ENCODE results near the gene NANOS2.

NANOS2 gene

DNA sequence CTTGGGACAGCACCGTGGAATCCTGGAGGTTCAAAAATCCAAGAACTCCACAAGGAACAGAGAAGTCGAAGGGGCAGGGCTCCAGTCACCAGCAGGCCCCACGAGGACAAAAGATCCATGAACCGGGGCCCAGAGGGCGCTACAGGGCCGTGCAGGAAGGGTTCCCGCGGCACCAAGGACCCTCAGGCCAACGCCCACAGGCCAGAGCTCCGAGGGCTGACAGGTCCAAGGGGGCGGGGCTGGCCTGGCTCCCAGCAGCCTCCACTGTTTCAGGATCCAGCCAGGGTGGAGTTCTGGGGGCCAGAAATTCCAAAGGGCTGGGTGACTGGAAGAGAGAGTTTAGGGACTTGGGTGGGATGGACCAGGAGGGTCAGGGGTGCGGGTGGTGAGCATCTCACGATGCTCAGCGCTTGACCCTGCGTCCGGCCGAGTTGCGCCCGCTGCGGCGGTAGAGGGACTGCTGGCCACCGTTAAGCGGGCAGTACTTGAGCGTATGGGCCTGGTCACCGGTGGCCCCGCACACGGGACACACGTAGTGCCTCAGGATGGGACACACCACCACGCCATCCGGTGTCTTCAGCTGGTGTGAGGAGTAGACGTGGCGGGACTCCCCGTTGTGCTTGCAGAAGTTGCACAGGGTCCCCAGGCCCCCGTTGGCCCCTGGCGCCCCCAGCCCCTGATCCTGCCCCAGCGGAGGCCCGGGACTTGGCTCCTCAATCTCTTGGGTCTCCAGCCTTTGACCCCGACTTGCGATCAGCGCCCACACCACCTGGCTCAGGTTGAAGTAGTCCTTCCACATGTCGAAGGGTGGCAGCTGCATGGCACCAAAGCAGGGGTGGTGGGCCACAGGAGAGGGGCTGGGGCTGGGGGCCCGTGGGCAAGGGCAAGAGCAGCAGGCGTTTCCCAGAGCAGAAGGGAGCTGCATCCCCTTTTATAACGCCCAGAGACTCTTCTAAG, at the start of gene NANOS2:
TSS of gene NANOS2 (minus strand) at position 905 of the 957 bp plus-strand sequence. CDS start at position 820, 85 bp downstream.
- no peak for DNase-seq

DNA sequence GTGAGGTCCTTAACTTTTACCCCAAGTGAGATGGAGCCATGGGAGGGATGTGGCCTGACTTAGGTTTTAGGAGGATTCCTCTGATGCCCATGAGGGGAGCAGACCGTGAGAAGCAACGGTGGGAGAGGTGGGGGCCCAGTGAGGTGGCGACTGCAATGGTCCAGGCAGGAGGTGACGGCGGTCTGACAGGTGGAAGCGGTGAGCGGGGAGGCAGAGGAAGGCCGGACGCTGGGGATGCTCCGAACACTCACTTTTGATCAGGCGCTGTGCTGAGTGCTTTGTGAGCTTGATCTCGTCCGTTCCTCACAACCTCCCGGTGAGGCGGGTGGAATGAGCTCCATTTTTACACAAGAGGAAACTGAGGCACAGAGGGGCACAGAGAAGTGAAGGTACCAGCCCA, 47.4 kb upstream of the NANOS2 start:
- DNase-seq, result no peak

DNA sequence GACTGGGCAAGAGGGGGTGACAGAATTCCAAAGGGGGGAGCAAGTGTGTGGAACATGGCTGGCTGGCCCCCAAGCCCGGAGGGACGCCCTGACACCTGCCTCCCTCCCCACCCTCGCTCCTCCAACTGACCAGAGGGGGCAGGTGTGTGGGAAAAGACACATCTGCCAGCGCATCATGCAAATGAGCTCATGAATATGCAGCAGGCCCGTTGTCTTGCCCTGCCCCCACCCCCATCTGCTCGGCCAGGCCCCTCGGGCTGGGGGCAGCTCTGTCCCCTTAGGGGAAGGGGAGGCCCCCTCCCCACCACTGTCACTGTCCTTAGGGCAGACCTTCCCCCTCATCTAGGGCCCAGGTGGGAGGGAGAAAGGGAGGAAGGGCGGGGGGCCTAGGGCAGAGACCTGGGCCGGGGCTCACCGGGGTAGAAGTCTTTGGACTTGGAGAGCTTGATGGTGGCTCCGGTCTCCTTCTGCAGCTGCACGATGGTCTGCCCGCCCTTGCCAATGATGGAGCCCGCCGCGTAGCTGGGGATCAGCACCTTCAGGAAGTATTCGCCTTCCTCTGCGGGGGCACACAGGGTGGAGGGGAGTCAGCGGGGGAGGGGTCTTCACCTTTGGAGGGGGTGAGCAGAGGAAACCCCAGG, 46.1 kb upstream of the NANOS2 start:
- DNase-seq, result no peak

DNA sequence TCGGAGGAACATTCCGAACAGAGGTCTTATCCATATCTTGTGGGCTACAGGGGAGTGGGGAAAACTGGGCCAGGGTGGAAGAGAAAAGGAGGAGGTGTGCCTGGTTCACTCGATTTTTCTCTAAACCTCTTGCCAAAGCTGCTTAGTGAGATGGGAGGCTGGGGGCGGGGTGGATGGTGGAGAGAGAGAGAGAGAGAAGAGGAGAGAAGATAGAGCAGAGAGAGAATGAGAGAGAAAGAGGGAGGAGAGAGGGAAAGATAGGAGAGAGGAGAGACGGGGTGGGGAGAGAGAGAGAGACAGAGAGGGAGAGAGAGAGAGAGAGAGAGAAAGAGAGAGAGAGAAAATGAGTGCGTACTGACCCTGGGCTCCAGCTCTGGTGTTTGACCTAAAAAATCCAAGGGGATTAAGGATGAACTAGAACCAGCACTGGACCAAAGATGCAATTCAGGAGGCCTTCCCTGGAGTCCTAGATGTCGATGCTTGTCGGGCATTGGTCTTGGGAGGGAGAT, 45.0 kb upstream of the NANOS2 start:
- DNase-seq, result no peak

DNA sequence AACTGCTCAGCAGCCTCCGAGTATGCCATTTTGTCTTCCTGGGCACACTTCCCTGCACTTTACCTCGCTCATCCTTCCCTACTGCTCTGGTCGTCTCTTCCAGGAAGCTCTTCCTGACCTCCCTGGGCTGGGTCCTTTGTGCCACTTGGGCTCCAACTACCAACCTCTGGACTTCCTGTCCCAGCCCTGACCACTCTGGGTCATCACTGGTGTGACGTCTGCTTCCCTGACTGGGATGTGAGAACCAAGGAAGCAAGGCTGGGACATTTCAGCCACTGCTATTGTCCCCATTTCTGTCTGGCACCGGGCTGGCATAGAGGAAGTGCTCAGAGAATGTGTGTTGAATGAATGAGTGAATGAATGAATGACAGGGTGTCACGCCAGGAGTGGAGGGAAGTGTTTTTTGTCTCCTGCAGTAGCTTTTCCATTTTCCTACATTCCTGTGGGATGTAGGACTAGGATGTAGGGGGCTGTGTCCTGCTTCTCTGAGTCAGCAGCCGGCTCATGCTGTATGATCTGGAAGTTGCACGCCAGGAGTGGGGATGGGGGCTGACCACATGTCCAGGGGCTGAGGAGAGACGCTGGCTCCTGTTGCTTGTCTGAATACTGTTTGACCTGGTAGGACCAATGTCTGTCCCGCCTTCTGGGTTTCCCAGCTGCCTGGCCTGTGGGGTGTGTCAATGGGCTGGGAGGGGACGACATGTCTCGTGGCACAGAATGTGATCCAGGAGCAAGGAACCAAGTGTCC, 44.4 kb upstream of the NANOS2 start:
- DNase-seq, result no peak

DNA sequence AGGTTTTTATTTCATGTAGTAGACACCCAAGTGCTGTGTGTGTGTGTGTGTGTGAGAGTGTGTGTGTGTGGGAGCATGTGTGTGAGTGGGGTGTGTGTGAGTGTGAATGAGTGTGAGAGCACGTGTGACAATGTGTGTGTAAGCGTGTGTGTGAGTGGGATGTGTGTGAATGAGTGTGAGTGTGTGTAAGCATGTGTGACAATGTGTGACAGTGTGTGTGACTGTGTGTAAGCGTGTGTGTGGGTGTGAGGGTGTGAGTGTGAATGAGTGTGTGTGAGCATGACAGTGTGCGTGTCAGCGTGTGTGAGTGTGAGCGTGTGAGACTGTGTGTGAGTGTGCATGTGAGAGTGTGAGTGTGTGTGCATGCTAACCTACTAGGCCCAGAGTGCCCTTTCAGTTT, 43.7 kb upstream of the NANOS2 start:
- DNase-seq, result no peak

DNA sequence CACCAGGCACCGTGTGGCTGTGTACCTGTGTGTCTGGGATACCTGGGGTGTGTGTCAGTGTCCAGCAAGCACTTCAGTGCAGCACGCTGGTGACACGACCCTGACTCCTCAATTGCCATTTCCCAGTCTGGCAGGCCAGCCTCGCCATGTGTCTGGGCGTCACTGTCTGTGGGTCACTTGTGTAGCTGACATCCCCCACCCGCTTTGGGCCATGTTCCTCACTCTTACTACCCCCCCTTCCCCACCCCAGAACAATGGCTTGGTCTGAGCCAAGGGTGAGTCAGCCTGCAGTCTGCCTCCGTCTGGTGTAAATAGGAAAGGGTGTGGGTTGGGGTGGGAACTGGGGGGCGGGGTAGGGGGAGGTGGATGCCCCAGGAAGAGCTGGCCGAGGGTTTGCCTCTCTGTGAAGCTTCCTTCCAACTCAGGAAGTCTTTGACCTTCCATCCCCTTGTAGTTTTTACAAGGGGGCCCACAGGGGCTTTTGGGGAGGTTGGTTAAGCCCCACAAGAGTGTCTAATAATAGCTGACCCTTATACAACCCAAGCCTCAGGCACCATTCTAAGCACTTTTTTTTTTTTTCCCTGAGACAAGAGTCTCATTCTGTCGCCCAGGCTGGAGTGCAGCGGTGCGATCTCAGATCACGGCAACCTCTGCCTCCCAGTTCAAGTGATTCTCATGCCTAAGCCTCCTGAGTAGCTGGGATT, 41.5 kb upstream of the NANOS2 start:
- DNase-seq, result no peak

DNA sequence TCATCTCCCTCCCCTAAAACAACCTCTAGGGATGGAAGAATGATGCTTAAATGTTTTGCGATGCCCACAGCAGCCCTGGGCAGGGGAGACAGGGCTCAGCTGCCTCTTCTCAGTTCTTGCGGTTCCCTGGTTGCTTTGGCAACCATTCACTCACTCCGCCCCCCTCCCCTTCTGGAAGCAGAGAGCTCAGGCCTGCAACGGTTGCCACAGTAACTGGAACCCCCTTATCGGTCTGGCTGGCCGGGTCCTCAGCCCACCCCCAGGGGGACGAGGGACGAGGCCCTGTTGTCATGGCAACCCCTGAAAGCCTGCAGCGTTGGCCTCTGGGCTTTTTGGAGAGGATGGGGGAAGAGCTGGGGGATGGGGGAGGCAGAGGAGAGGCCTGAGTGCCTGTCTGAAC, 39.6 kb upstream of the NANOS2 start:
- DNase-seq, result no peak

DNA sequence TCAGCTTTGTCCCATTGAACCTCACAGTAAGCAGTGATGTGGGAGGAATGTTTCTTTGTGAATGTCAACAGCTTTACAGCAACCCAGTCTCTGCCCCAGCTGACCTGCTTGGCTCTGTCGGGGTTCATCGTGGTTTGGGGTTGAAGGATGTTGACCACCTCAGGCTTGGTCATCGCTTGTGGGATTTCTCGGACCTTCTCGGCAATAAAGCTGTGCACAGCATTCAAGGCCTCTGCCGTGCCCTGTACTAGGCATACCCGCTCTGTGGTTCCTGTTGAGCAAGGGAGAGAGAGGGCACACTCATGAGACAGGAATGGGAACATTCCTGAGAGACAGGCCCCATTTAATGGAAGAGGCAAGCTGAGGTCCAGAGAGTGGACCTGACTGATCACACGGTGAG, 39.1 kb upstream of the NANOS2 start:
- DNase-seq, result no peak

DNA sequence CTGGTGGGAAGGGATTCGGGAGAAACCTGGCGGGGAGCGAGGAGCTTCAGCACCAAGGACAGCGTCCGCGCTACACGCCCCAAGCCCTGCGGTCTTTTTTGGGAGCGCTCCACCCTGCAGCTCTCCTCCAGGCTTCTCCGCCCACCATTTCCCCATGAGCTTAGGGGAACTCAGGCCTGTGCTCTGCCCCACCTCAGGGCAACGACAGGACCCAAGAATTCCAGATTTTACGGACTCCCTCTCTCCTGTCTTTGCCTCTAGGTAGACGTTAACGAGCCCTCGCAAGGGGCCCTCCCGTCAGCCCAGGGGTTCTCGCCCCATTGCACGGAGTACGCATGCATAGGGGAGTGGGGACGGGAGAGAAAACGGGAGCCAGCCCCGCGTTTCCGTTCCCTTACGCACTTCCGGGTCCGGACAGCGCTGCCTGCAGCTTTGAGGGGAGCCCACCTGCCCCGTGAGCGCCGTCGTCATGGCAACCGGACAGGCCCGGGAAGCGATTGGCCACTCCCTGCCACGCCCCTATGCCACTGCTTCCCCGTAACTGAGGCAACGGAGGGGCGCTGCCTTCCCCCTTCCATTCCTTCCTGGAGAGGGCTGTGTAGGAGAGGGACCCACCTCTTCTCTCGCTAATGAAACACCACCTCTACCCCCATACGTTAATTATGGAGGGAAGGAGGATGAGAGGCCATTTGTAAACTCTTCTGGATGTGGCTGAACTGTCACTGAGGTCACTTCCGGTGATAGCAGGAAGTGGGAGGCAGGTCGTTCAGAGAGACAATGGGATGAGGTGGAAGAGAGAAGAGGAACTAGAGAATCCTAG, 38.3 kb upstream of the NANOS2 start:
- peak; percentile 29 to 53 for DNase-seq

DNA sequence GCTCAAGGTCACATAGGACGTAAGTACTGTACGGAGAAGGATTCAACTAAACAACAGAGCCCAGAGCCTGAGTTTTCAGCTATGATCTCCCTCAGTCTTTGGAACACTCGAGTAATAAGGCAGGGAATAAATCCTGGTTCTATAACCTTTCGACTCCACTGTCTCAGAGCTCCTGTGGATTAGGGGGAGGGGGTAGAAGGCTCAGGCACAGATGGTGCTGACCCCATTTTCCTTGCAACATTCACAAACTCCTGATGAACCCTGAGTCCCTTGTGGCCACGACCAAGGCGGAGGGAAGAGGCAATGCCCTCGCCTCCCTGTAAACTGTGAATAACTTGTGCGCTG, 37.7 kb upstream of the NANOS2 start:
- DNase-seq, result no peak

DNA sequence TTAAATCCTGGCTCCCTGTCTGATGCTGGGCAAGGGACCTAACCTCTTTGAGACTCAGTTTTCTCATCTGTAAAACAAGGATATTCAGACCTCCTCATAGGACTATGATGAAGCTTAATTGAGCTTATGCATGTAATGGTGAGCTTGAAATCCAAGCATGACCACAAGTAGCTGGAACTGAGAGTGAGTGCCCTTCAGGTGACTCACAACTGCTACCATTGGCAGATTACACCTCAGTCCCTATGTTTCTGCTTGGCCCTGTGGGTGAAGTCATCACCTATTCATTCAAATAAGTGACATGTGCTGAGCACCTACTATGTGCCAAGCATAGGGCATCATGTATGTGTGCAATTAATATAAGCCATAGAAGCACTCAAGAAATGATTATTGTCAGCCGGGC, 33.3 kb upstream of the NANOS2 start:
- DNase-seq, result no peak

DNA sequence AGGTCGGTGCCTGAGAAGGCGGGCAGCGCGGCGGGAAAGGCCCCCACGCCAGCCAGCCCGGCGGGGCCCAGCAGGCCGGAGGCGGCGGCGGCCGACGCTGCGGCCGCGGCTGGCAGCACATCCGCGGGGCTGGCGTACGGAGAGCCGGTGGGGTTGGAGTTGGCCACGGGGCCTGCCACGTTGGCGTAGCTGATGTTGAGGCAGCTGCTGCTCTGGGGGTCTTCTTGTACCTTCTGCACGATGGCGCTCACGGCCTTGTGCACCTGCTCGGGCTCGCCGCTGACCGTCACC, 25.9 kb upstream of the NANOS2 start:
- no peak for DNase-seq

DNA sequence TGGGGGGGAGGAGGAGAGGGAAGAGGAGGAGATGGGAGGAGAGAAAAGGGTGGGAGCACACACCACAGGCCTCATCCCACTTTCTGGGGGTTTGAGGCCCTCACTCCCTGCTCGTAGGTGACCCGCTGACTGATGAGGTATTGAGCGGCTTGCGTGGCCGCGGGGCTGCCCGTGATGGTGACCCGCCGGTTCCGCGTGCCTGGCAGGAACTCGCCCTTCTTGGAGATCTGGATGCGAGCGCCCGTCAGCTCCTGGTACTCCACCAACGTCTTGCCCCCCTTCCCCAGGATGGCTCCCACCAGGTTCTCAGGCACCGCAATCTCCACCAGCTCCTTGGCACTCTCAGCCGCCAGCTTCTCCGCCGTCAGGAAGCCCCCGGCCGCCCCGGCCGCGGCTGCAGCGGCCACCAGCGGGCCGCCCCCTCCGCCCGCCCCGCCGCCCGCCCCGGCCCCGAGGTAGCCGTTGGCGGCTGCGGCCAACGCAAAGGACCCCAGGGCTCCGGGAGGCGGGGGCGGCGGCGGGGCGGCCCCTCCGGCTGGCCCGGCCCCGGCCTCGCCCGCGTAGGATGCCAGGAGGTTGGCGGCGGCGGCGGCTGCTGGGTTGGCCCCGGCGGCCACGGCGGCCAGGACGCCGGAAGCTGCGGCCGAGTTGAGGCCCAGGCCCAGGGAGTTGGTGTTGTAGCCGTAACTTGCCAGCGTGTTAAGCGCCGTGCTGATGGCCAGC, 25.4 kb upstream of the NANOS2 start:
- no peak for DNase-seq

DNA sequence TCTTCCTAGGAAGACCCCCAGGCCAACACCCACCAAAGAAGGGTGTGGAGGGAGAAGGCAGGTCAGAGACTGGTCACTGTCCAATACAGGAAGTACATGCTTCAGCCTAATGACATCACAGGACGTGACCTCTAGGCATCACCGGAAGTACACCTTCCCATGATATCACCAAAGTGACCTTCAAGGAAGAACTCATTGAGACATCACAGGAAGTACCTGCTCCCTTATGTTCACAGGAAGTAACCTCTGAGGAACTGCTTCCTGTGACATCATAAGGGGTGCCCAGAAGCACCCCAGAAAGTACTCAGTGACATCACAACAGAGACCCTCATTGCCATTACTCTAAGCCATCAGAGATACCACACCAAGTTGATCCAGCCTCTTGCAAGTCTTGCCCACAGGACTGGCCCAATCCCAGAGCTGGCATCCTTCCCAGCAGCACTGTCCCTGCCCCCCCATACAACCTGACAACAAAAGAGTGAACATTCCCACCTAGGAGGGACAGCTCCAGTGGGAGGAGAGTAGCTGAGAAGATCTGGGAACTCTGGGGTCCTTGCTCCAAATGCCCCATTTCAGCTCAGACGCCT, 24.2 kb upstream of the NANOS2 start:
- DNase-seq, result no peak

DNA sequence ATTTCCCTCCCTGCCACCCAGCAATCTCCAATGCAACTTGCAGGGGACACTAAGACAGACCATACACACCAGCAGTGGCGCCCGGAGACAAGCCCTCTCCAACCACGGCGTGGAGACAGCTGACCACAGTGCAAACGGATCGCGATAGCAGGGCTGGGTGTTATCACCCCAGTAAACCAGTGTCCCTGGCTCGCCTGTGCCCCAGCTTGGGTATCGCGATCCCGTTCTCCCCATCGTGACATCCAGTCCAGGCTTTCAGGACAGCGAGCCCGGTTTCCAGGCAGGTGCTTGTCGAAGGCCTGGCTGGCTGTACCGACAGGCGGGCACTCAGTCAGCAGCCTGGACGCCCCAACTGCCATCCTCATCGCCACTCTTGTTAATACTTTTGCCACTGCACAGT, 20.7 kb upstream of the NANOS2 start:
- no peak for DNase-seq

DNA sequence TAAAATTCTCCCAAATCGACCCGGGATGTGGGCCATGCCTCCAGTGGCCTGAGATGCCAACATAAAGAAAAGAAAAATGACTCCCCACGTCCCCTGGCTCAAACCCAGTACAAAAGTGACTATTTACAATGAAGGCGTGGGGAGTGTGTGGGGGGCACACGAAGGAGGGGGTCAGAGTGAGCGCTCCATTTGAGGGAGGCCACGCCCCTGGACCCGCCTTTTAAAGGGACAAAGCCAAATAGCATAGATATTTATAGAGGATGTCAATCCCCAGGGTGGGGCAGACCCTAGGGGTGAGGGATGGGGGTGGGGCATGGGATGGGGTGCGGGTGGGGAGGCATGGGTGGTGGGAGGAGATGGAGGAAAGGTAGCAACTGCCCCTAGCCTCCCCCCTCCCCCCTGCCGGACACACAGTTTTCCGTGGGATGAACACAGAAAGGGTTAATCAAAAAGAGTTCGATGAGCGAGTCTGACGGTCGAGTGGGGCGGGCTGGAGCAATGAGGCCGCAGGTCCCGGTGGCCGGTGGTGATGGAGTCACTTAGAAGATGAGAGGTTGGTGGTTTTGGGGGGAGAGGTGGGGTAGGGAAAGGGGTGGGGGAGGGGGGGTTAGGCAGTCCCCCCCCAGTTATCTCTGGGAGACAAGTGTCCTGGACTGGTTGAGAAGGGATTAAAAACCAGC, 20.1 kb upstream of the NANOS2 start:
- no peak for DNase-seq

DNA sequence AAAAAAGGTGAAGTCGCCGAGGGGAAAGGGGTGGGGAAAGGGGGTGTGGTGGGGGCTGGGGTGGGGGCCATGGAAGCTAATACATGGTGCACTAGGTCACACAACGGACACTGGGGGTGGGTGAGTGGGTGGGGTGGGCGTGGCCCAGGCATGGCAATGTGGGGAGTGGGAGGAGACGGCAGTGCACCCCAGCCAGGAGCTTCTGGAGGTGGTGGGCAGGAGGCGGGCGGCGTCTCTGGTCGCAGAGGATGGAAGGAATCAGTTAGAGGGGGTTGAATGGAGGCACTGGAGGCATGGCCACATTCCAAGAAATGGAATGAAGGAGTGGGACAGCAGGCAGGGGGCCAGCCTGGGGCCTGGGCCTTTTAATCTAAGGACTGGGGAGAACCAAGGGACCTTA, 19.2 kb upstream of the NANOS2 start:
- DNase-seq, result no peak

DNA sequence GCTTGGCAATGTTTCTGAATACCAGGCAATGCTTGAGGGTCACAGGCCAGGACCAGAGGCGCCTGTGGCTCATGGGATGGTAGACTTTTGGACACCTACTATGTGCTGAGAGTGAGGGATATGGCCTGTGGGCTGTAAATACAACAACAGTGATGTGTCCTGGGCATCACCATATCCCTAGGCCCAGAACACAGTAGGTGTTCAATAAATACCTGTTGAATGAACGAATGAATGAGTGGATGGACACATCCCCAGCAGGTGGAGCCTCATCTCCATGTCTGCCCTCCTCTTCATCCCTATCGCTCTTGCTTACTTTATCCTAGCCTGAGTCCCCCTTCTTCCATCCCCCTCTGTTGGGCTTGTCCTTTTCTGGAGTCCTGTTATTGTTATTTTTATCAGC, 16.5 kb upstream of the NANOS2 start:
- no peak for DNase-seq

DNA sequence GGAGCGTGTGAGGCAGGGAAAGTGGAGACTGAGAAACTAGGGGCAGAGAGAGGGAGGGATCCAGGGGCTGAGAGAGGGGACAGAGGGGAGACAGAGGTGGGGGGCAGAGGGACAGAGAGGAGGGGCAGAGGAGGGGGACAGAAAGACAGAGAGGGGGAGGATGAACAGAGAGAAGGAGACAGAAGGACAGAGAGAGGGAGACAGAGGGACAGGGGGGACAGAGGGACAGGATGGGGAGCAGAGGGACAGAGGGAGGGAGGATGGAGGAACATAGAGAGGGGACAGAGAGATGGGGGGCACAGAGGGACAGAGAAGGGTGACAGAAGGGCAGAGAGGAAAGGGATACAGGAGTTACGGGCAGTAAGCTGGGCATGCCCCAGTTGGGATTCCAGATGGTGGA, 14.7 kb upstream of the NANOS2 start:
- DNase-seq, result no peak

All from inflammatory macrophage treated with lipopolysaccharide for 1 hour (primary cell).